SK-N-SH treated with all-trans-retinoic acid at 6 μM for 48 hours (cell line): ENCODE results near the gene VGF.

Experiments
- ATAC-seq: fragments of 200-7000 bp; cut with Tn5 transposase; 3 replicates; pipeline ENCODE4 v1.9.1; 2020; ENCODE audit warnings: mild to moderate bottlenecking, moderate library complexity
- ARNTL ChIP-seq: fragments of 450-650 bp; formaldehyde crosslinking; IDR thresholded peaks from 2 replicates; pipeline ENCODE4 v1.5.0; 2020; ENCODE audit warnings: low read depth, mild to moderate bottlenecking, moderate library complexity, borderline replicate concordance
- BACH2 ChIP-seq: fragments of 250-450 bp; sonication (Bioruptor Pico); IDR thresholded peaks from 2 replicates; pipeline ENCODE4 v1.9.0; 2021; ENCODE audit warnings: mild to moderate bottlenecking, borderline replicate concordance
- CSDC2 ChIP-seq: fragments of 250-450 bp; sonication (Bioruptor Pico); IDR thresholded peaks from 2 replicates; pipeline ENCODE4 v1.5.0; 2020; ENCODE audit warnings: mild to moderate bottlenecking, moderate library complexity
- ESRRG ChIP-seq: fragments of 250-450 bp; sonication (Bioruptor Pico); IDR thresholded peaks from 2 replicates; pipeline ENCODE4 v1.6.1; 2021; ENCODE audit warnings: mild to moderate bottlenecking
- GLIS3 ChIP-seq: fragments of 250-450 bp; sonication (Bioruptor Pico); IDR thresholded peaks from 2 replicates; pipeline ENCODE4 v1.5.0; 2020; ENCODE audit warnings: mild to moderate bottlenecking, moderate library complexity
- ISL1 ChIP-seq: fragments of 250-450 bp; sonication (Bioruptor Pico); IDR thresholded peaks from 2 replicates; pipeline ENCODE4 v2.1.2; 2022; ENCODE audit warnings: mild to moderate bottlenecking, moderate library complexity
- PPARA ChIP-seq: fragments of 250-450 bp; sonication (Bioruptor Pico); IDR thresholded peaks from 2 replicates; pipeline ENCODE4 v1.5.0; 2020; ENCODE audit warnings: mild to moderate bottlenecking, borderline replicate concordance
- RARB ChIP-seq: fragments of 250-450 bp; sonication (Bioruptor Pico); IDR thresholded peaks from 2 replicates; pipeline ENCODE4 v1.8.0; 2021; ENCODE audit warnings: mild to moderate bottlenecking, moderate library complexity
- SNAI2 ChIP-seq: fragments of 250-450 bp; sonication (Bioruptor Pico); IDR thresholded peaks from 2 replicates; pipeline ENCODE4 v1.5.0; 2020; ENCODE audit warnings: mild to moderate bottlenecking, moderate library complexity
- TOX ChIP-seq: fragments of 250-450 bp; sonication (Bioruptor Pico); IDR thresholded peaks from 2 replicates; pipeline ENCODE4 v1.8.0; 2021; ENCODE audit warnings: mild to moderate bottlenecking, moderate library complexity, borderline replicate concordance
- ZC3H10 ChIP-seq: fragments of 250-450 bp; sonication (Bioruptor Pico); IDR thresholded peaks from 2 replicates; pipeline ENCODE4 v1.5.1; 2021; ENCODE audit warnings: mild to moderate bottlenecking, moderate library complexity
- ZFP30 ChIP-seq: fragments of 450-650 bp; formaldehyde crosslinking; IDR thresholded peaks from 2 replicates; pipeline ENCODE4 v1.5.0; 2022; ENCODE audit warnings: mild to moderate bottlenecking, moderate library complexity
- ZNF70 ChIP-seq: fragments of 450-650 bp; formaldehyde crosslinking; IDR thresholded peaks from 2 replicates; pipeline ENCODE4 v1.5.0; 2020; ENCODE audit warnings: mild to moderate bottlenecking, moderate library complexity
- ZNF8 ChIP-seq: fragments of 450-650 bp; formaldehyde crosslinking; IDR thresholded peaks from 2 replicates; pipeline ENCODE4 v1.5.0; 2020; ENCODE audit warnings: mild to moderate bottlenecking, moderate library complexity
- TF ChIP-seq, protein P1 (sequence below): fragments of 250-450 bp; sonication (Bioruptor Pico); IDR thresholded peaks from 2 replicates; pipeline ENCODE4 v1.8.0; 2021; ENCODE audit warnings: low read depth, mild to moderate bottlenecking, moderate library complexity, borderline replicate concordance
- TF ChIP-seq, protein P2 (sequence below): fragments of 250-450 bp; sonication (Bioruptor Pico); IDR thresholded peaks from 2 replicates; pipeline ENCODE4 v1.5.1; 2020; ENCODE audit warnings: low read depth, mild to moderate bottlenecking, moderate library complexity
- TF ChIP-seq, protein P3 (sequence below): fragments of 250-450 bp; sonication (Bioruptor Pico); IDR thresholded peaks from 2 replicates; pipeline ENCODE4 v1.5.0; 2020; ENCODE audit warnings: mild to moderate bottlenecking, moderate library complexity
- TF ChIP-seq, protein P4 (sequence below): fragments of 250-450 bp; sonication (Bioruptor Pico); IDR thresholded peaks from 2 replicates; pipeline ENCODE4 v1.8.0; 2020; ENCODE audit warnings: mild to moderate bottlenecking, moderate library complexity, borderline replicate concordance
- TF ChIP-seq, protein P5 (sequence below): fragments of 250-450 bp; sonication (Bioruptor Pico); IDR thresholded peaks from 2 replicates; pipeline ENCODE4 v1.5.1; 2021; ENCODE audit warnings: mild to moderate bottlenecking, moderate library complexity

VGF gene

DNA sequence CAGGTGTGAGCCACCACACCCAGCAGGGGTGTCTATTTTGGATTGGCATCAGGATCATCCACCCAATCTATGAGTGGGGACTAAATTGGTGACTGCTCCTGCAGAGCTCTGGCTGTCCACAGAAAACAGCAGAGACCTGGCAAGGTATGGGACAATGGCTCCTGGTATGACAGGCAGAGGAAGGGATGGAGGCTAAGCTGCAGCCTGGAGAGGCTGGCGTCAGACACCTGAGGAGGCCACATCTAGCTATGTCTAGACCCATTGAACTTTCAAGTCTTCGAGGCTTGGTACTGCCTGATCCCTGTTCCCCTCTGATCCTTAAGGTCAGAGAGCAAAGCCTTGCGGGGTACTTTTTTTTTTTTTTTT, 41.7 kb downstream of the VGF start:
- ATAC-seq, result no peak
- TF ChIP-seq, protein P1, sequence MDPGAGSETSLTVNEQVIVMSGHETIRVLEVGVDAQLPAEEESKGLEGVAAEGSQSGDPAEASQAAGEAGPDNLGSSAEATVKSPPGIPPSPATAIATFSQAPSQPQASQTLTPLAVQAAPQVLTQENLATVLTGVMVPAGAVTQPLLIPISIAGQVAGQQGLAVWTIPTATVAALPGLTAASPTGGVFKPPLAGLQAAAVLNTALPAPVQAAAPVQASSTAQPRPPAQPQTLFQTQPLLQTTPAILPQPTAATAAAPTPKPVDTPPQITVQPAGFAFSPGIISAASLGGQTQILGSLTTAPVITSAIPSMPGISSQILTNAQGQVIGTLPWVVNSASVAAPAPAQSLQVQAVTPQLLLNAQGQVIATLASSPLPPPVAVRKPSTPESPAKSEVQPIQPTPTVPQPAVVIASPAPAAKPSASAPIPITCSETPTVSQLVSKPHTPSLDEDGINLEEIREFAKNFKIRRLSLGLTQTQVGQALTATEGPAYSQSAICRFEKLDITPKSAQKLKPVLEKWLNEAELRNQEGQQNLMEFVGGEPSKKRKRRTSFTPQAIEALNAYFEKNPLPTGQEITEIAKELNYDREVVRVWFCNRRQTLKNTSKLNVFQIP (CRISPR knock-in tag), result no peak
- TF ChIP-seq ISL1 (CRISPR knock-in tag), result no peak
- TF ChIP-seq PPARA (CRISPR knock-in tag), result no peak
- no peak for TF ChIP-seq ZNF8 (CRISPR knock-in tag)
- TF ChIP-seq GLIS3 (CRISPR knock-in tag), result no peak
- TF ChIP-seq BACH2 (CRISPR knock-in tag), result no peak
- TF ChIP-seq, protein P2, sequence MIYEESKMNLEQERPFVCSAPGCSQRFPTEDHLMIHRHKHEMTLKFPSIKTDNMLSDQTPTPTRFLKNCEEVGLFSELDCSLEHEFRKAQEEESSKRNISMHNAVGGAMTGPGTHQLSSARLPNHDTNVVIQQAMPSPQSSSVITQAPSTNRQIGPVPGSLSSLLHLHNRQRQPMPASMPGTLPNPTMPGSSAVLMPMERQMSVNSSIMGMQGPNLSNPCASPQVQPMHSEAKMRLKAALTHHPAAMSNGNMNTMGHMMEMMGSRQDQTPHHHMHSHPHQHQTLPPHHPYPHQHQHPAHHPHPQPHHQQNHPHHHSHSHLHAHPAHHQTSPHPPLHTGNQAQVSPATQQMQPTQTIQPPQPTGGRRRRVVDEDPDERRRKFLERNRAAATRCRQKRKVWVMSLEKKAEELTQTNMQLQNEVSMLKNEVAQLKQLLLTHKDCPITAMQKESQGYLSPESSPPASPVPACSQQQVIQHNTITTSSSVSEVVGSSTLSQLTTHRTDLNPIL, result no peak
- no peak for TF ChIP-seq ZC3H10 (CRISPR knock-in tag)
- TF ChIP-seq, protein P3, sequence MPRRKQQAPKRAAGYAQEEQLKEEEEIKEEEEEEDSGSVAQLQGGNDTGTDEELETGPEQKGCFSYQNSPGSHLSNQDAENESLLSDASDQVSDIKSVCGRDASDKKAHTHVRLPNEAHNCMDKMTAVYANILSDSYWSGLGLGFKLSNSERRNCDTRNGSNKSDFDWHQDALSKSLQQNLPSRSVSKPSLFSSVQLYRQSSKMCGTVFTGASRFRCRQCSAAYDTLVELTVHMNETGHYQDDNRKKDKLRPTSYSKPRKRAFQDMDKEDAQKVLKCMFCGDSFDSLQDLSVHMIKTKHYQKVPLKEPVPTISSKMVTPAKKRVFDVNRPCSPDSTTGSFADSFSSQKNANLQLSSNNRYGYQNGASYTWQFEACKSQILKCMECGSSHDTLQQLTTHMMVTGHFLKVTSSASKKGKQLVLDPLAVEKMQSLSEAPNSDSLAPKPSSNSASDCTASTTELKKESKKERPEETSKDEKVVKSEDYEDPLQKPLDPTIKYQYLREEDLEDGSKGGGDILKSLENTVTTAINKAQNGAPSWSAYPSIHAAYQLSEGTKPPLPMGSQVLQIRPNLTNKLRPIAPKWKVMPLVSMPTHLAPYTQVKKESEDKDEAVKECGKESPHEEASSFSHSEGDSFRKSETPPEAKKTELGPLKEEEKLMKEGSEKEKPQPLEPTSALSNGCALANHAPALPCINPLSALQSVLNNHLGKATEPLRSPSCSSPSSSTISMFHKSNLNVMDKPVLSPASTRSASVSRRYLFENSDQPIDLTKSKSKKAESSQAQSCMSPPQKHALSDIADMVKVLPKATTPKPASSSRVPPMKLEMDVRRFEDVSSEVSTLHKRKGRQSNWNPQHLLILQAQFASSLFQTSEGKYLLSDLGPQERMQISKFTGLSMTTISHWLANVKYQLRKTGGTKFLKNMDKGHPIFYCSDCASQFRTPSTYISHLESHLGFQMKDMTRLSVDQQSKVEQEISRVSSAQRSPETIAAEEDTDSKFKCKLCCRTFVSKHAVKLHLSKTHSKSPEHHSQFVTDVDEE (CRISPR knock-in tag), result no peak
- TF ChIP-seq ZFP30 (CRISPR knock-in tag), result no peak
- TF ChIP-seq ESRRG (CRISPR knock-in tag), result no peak
- TF ChIP-seq SNAI2, result no peak
- no peak for TF ChIP-seq ARNTL (CRISPR knock-in tag)
- TF ChIP-seq, protein P4, sequence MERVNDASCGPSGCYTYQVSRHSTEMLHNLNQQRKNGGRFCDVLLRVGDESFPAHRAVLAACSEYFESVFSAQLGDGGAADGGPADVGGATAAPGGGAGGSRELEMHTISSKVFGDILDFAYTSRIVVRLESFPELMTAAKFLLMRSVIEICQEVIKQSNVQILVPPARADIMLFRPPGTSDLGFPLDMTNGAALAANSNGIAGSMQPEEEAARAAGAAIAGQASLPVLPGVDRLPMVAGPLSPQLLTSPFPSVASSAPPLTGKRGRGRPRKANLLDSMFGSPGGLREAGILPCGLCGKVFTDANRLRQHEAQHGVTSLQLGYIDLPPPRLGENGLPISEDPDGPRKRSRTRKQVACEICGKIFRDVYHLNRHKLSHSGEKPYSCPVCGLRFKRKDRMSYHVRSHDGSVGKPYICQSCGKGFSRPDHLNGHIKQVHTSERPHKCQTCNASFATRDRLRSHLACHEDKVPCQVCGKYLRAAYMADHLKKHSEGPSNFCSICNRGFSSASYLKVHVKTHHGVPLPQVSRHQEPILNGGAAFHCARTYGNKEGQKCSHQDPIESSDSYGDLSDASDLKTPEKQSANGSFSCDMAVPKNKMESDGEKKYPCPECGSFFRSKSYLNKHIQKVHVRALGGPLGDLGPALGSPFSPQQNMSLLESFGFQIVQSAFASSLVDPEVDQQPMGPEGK (CRISPR knock-in tag), result no peak
- TF ChIP-seq, all 23 proteins: peak for 0

DNA sequence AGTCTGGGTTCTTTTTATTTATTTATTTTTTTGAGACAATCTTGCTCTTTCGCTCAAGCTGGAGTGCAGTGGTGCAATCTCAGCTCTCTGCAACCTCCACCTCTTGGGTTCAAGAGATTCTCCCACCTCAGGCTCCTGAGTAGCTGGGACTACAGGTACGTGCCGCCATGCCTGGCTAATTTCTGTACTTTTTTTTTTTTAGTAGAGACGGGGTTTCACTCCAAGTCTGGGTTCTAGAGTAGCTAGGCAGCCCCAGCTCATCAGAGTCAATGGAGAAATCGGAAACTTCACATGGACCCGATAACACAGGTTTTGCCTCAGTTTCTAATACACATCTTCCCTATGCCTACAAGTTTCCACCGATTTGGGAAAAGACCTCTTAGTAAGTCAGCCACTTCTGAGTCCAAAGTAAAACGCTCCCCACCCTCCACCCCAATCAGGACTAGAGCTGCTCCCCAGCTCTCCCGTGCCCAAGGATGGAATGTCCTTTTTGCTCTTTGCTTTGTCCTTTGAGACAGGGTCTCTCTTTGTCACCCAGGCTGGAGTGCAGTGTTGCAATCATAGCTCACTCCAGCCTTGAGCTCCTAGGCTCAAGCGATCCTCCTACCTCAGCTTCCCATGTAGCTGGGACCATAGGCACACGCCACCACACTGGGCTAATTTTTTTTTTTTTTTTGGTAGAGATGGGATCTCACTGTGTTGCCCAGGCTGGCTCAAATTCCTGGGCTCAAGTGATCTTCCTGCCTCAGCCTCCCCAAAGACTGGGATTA, 42.3 kb downstream of the VGF start:
- no peak for ATAC-seq
- TF ChIP-seq ESRRG (CRISPR knock-in tag) (no peak), ZNF70 (CRISPR knock-in tag) (no peak), PPARA (CRISPR knock-in tag) (no peak), ARNTL (CRISPR knock-in tag) (no peak), CSDC2 (CRISPR knock-in tag) (no peak), GLIS3 (CRISPR knock-in tag) (no peak), ZC3H10 (CRISPR knock-in tag) (no peak), RARB (no peak), TOX (CRISPR knock-in tag) (no peak)
- TF ChIP-seq, protein P5, sequence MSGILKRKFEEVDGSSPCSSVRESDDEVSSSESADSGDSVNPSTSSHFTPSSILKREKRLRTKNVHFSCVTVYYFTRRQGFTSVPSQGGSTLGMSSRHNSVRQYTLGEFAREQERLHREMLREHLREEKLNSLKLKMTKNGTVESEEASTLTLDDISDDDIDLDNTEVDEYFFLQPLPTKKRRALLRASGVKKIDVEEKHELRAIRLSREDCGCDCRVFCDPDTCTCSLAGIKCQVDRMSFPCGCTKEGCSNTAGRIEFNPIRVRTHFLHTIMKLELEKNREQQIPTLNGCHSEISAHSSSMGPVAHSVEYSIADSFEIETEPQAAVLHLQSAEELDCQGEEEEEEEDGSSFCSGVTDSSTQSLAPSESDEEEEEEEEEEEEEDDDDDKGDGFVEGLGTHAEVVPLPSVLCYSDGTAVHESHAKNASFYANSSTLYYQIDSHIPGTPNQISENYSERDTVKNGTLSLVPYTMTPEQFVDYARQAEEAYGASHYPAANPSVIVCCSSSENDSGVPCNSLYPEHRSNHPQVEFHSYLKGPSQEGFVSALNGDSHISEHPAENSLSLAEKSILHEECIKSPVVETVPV, result no peak
- TF ChIP-seq, protein P3 (CRISPR knock-in tag), result no peak
